ENCODE data around the gene RHBDF2. TPM values are rescaled to one million over a fixed set of nuclear protein-coding genes. Genes with fewer than 3 reads are reported as not detected.

The RHBDF2 gene
- total RNA-seq, 4 donors from 2014 or later = 33.1 to 99.0 (median 73.5) TPM

- Histone ChIP-seq H3K9me3 (no peaks in the 10 kb centered on the region), H3K36me3 (no peaks in the 10 kb centered on the region), H3K4me1 (peaks cover 0 to 75% (median 44%) of the 10 kb centered on the region in 4 donors), H3K27ac (peak overlapping the region in 2 of 4 donors; percentile 69 to 89), H3K4me3 (no peak overlapping the region), H3K27me3 (no peaks in the 10 kb centered on the region)
- DNase-seq (ENCODE audit: low spot score in 2 of 2) = no peak
- WGBS, 2 donors = 75 to 76% methylated on average over 16 of the region's 16 CpGs
- TF ChIP-seq POLR2A (IDR thresholded peaks at IDR 0.05) = no peak
- TF ChIP-seq CTCF (IDR thresholded peaks at IDR 0.05) = no peak
- no peak for TF ChIP-seq EP300 (IDR thresholded peaks at IDR 0.05)
Measured at GRCh38 chr17:76495663-76496400, 5.4 kb downstream of the RHBDF2 start.

- peak overlapping the region; percentile 38 to 93 (median 86) for H3K27ac ChIP-seq
Measured at GRCh38 chr17:76493505-76494167, 7.6 kb downstream of the RHBDF2 start.

GRCh38 chr17:76492989-76493501 is 8.2 kb downstream of the RHBDF2 start:
- TF ChIP-seq EP300 (IDR thresholded peaks at IDR 0.05) (peak; percentile 30 to 79), CTCF (IDR thresholded peaks at IDR 0.05) (no peak), POLR2A (IDR thresholded peaks at IDR 0.05) (peak in 1 of 2 donors; percentile 33)

More at GRCh38 chr17:76493505-76494167, 7.6 kb downstream of the RHBDF2 start:
- 62 to 68% methylated on average over 19 to 20 of the region's 21 CpGs for WGBS, 2 donors
- Histone ChIP-seq H3K4me3 (peak overlapping the region in 2 of 4 donors; percentile 22 to 23), H3K4me1 (peaks cover 0 to 59% (median 41%) of the 10 kb centered on the region in 4 donors), H3K27me3 (no peaks in the 10 kb centered on the region), H3K36me3 (no peaks in the 10 kb centered on the region), H3K9me3 (no peaks in the 10 kb centered on the region)
- no peak for DNase-seq (ENCODE audit: low spot score in 2 of 2)
- TF ChIP-seq POLR2A (IDR thresholded peaks at IDR 0.05) (no peak), EP300 (IDR thresholded peaks at IDR 0.05) (no peak), CTCF (IDR thresholded peaks at IDR 0.05) (no peak)

GRCh38 chr17:76492123-76492988 is 8.9 kb downstream of the RHBDF2 start:
- H3K27me3 ChIP-seq = no peaks in the 10 kb centered on the region
- H3K27ac ChIP-seq = peak overlapping the region; percentile 20 to 93 (median 86)
- peaks cover 0 to 5% (median 0%) of the 10 kb centered on the region in 3 donors for H3K36me3 ChIP-seq
- H3K9me3 ChIP-seq = no peaks in the 10 kb centered on the region
- no peak for DNase-seq (ENCODE audit: low spot score in 2 of 2)
- TF ChIP-seq EP300 (IDR thresholded peaks at IDR 0.05) = no peak
- 74 to 75% methylated on average over 11 of the region's 11 CpGs for WGBS, 2 donors
- peak overlapping the region in 2 of 4 donors; percentile 23 to 29 for H3K4me3 ChIP-seq
- peaks cover 0 to 47% (median 34%) of the 10 kb centered on the region in 4 donors for H3K4me1 ChIP-seq

More at GRCh38 chr17:76492989-76493501, 8.2 kb downstream of the RHBDF2 start:
- Histone ChIP-seq H3K27ac (peak overlapping the region; percentile 38 to 93 (median 86)), H3K4me3 (peak overlapping the region in 3 of 4 donors; percentile 22 to 29 (median 23)), H3K9me3 (no peaks in the 10 kb centered on the region), H3K36me3 (no peaks in the 10 kb centered on the region), H3K27me3 (no peaks in the 10 kb centered on the region), H3K4me1 (peaks cover 0 to 53% (median 41%) of the 10 kb centered on the region in 4 donors)
- WGBS, 2 donors = 10 to 12% methylated on average over 14 to 15 of the region's 15 CpGs
- DNase-seq (ENCODE audit: low spot score in 2 of 2) = peak in 1 of 2 donors; percentile 47
